GM21423 (cell line): ENCODE results near the gene ZNF138.
"Not testable (repeated sequence)": the region's sequence is repeated elsewhere in the genome, so short reads cannot be mapped to it uniquely, and the experiment has no call there.

Experiments
- ATAC-seq: cut with Tn5 transposase; IDR thresholded peaks from one replicate; pipeline ENCODE4 v1.9.1; 2021; ENCODE audit warnings: mild to moderate bottlenecking, moderate library complexity; ENCODE audit not compliant: unreplicated experiment

Gene ZNF138

DNA sequence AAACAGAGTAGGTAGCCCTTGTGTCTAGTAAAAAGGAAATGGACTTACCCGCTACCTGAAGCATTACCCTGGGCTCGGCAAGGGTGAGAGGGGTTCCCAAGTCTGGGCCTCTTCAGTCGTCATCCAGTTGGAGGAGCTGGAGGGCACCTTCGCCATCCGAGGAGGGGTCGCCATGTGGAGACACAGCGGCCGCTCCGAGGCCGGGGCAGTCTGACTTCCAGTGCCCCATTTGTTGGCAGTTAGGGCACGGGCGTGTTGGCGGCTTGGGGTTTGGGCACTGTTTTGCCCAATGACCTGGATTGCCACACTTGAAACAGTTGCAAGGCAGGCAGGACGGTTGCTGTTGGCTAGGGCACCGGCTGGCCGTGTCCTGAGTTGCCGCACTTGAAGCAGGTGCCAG, 43.8 kb downstream of the ZNF138 start:
- not testable (repeated sequence) for ATAC-seq

DNA sequence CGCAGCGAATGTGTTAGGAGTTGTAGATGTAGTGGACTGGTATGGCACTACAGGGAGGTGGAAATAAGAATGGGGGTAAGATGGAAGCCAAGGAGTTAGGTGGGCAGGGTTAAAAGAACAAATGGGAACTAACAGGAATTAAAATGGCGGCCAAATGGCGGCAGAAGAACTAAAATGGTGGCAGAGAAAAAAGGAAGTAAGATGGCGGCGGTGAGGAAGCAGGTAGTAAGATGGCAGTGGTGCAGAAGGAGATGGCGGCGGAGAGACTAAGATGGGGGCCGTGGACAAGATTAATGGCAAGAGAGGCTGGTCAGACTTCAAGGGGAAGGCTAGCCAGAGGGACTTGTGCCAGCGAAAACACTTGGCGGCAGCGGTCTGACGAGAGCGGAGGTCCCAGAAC, 44.5 kb downstream of the ZNF138 start:
- ATAC-seq, result no peak

DNA sequence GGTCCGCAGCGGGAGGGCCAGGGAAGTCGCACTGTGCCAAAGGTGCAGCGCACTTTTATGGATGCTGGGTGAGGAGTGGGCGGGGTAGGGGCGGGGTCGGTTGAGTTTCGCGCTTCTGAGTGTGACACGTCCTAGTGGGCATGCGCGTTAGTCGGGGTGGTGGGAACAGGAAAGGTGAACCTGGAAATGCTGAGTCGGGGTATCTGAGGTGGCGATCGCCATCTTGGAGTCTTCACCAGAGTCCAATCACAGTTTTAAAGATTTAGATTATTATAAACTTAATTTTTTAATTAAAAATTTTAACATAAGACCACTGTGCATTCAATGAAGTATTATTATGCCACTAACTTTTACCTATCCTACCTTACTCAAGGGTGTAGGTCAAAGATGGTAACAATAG, 45.7 kb downstream of the ZNF138 start:
- ATAC-seq, result no peak

GRCh38 chr7:64849250-64849923, 55.2 kb downstream of the ZNF138 start:
- no peak for ATAC-seq

GRCh38 chr7:64849924-64850499, 55.8 kb downstream of the ZNF138 start:
- no peak for ATAC-seq

DNA sequence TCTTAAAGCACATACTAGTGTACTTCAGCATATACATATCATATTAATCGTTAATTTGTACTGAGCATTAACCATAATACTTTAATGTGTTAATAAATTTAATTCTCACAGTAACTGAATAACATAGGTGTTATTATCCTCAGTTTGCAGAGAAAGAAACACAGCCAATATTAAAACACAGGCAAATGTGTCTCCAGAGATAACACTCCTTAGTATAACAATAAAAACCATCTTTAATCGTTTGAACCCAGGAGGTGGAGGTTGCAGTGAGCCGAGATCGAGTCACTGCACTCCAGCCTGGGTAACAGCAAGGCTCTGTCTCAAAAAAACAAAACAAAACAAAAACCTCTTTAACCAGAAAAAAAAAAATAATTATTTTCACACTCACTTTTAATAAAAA, 59.5 kb downstream of the ZNF138 start:
- no peak for ATAC-seq

DNA sequence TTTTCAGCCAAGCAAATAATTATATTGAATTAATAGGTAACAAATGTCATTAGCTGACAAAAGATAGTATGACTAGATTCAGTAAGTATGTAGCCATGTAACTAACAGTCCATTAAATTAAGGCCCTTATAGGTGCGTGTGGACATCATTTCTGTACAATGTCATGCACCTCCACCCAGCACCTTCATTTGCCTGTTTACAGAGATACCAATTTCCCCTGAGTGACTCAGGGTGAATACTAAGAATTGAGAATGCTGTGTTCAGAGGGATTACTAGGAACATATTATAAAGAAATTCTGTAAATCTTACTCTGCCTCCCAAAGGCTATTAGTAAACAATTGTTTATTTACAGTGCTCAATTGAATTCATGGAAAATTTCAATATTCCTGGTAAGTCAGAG, 60.7 kb downstream of the ZNF138 start:
- no peak for ATAC-seq

DNA sequence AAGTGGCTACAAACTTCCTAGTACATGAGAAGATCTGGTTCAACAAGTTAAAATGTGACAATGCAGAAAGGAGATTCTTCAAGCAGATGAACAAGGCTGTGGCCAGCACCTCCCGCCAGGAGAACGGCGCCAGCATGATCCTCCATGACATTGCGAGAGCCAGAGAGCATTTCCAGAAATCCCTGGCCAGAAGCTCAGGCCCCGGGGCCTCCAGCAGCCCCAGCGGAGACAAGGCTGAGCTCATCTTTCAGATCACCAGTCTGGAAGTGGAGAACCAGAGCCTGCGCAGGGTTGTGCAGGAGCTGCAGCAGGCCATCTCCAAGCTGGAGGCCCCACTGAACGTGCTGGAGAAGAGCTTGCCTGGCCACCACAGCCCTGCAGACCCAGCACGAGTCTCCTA, 68.8 kb downstream of the ZNF138 start:
- no peak for ATAC-seq

DNA sequence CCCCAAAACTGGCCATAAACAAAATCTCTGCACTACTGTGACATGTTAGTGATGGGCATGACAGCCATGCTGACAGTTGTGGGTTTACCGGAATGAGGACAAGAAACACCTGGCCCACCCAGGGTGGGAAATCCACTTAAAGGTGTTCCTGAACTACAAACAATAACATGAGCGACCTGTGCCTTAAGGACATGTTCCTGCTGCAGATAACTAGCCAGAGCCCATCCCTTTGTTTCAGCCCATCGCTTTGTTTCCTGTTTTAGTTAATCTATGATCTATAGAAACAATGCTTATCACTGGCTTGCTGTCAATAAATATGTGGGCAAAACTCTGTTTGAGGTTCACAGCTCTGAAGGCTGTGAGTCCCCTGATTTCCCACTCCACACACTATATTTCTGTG, 69.3 kb downstream of the ZNF138 start:
- ATAC-seq, result not testable (repeated sequence)

GRCh38 chr7:64863969-64864368, 69.7 kb downstream of the ZNF138 start:
- ATAC-seq, result no peak

- no peak for ATAC-seq
These were observed 73.7 kb downstream of the ZNF138 start for GRCh38 chr7:64867863-64868440.

DNA sequence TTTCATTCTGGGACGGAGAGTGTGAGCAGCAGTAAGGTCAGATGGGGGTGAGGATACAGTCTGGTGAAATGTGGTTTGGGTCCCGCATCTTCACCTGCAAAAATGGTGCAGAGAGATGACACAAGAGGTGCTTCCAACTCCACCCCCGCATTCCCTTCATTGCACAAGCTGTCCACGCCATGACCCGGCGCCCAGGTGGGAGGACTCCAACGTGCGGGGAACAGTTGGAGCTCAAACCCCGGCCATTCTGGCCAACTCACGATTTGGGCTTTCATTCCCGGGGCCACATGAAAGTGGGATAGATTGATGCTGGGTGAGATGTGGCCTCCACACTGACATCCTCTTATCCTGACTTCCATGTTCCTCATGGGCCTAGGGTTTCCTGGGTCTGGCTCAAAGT, 74.3 kb downstream of the ZNF138 start:
- no peak for ATAC-seq

- no peak for ATAC-seq
These were observed 75.0 kb downstream of the ZNF138 start for GRCh38 chr7:64869121-64869725.

DNA sequence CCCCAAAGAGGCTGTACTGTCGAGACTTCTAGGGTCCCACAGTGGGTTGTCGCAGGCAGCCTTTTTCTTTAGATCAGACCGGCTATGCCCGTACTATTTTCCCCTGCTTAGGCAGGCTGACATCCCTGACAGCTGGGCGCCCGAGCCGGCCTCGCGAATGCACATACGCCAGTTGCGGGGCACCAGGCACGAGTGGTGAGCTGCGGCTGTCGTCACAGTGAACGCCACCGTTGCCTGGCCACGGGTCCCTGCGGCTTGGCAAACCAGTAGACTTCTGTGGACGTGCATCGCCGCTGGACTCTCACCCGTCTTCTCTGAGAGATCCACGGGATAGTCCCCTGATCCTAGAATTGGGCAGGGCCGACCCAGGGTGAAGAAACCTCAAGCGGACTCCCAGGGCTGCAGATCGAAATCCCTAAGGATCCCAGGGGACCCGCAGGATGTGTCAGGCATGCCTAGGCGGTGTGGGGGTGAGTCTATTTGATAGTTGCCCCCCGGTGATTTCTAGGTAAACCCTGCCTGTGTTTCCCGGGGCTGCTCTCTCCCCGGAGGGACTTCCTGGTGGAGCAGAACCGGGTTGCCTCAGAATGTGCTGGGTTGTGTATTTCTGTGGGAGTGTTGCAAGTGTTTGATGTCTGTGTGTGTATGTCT, 75.8 kb downstream of the ZNF138 start:
- ATAC-seq, result no peak

- no peak for ATAC-seq
These were observed 76.4 kb downstream of the ZNF138 start for GRCh38 chr7:64870656-64871055.

- ATAC-seq, result no peak
These were observed 77.5 kb downstream of the ZNF138 start for GRCh38 chr7:64871761-64872160.

DNA sequence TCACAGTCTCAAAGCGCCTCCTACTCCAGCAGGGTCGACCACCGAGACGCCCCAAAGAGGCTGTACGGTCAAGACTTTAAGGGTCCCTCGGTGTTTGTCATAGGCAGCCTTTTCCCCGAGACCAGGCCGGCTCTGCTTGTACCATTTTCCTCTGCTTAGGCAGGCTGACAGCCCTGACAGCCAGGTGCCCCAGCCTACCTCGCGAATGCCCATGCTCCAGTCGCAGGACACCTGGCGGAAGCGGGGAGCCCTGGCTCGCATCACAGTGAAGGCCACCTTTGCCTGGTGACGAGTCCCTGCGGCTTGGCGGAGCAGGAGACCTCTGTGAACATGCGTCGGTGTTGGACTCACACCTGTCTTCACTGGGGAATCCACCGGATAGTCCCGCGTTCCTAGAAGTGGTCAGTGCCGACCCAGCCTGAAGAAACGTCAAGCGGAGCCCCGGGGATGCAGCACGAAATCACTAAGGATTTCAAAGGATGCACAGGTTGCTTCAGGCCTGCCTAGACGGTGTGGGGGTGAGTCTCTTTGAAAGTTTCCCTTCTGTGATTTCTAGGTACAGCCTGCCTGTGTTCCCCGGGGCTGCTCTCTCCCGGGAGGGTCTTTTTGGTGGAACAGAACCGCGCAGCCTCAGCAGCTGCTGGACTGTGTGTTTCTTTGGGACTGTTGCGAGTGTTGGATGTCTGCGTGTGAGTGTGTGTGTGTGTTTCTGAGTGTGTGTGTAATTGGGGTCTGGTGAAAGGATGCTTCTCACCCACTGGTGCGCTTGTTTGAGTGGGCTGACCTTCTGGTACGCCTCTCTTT, 78.3 kb downstream of the ZNF138 start:
- no peak for ATAC-seq

GRCh38 chr7:64873155-64873500, 78.9 kb downstream of the ZNF138 start:
- no peak for ATAC-seq

GRCh38 chr7:64873517-64873916, 79.3 kb downstream of the ZNF138 start:
- no peak for ATAC-seq

DNA sequence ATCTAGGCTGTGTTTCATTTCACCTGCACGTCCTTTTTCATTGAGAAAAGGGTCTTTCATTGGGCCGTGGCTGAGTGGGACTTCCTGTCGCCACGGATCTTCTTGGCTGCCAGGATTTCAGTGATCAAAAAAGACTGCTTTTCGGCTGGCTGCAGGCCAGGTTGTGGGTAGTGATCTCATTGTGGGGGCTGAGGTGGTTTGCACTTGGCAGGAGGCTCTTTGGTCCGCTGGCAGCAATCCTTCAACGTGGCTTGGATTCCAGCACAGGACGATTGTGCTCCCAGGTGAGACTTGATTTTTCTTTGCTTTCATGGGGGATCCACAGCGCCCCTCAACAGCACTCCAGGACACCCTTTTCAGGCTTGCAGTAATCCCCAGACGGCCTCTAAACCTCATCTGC, 79.9 kb downstream of the ZNF138 start:
- ATAC-seq, result no peak
